GM21381 (cell line): ENCODE data around the gene SPATA33.
"Not testable (repeated sequence)": the region's sequence is repeated elsewhere in the genome, so short reads cannot be mapped to it uniquely, and the experiment has no call there.

Experiments
- ATAC-seq: cut with Tn5 transposase; IDR thresholded peaks from one replicate; pipeline ENCODE4 v1.9.1; 2021; ENCODE audit warnings: mild to moderate bottlenecking, moderate library complexity; ENCODE audit not compliant: unreplicated experiment

The SPATA33 gene

DNA sequence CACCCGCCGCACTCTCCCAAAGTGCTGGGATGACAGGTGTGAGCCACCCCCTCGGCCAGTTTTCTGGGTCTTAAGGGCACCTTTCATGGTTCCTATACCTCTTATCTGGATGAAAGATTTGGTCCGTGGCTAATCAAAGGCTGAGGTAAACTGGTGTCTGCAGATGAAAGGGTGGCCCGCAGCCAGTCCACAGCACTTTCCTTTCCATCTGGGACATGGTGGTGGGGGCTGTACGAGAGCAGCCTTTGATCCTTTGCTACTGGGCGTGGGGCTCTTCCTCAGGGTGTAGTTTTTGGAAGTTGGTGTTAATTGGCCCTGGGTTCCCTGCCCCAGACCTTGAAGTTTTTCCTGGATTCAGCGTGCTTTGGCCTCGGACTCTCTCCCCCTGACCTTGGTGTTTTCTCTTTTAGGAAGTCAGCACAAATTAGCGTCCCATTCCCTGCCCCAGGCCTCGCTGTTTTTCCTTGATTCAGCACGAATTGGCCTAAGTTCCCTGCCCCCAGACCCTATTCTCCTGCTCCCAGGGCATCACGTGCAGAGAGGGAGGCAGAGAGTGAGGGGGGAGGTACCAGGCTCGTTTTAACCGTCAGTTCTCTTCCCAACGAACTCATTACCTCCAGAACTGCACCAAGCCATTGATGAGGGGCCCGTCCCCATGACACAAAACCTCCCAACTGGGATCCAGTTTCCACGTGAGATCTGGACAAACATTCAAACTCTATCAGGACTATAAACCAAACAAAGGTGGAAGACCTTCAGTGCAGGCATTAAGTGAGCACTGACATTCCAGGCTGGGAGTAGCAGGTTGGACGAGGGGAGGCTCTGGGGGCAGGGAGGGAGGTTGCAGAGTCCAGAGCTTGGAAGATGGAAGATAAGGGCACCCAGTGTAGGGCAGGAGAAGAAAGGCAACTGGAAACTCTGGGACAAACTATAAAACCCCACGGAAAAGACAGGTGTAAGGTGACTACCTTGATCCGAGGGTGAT, 32.6 kb upstream of the SPATA33 start:
- ATAC-seq, result no peak

DNA sequence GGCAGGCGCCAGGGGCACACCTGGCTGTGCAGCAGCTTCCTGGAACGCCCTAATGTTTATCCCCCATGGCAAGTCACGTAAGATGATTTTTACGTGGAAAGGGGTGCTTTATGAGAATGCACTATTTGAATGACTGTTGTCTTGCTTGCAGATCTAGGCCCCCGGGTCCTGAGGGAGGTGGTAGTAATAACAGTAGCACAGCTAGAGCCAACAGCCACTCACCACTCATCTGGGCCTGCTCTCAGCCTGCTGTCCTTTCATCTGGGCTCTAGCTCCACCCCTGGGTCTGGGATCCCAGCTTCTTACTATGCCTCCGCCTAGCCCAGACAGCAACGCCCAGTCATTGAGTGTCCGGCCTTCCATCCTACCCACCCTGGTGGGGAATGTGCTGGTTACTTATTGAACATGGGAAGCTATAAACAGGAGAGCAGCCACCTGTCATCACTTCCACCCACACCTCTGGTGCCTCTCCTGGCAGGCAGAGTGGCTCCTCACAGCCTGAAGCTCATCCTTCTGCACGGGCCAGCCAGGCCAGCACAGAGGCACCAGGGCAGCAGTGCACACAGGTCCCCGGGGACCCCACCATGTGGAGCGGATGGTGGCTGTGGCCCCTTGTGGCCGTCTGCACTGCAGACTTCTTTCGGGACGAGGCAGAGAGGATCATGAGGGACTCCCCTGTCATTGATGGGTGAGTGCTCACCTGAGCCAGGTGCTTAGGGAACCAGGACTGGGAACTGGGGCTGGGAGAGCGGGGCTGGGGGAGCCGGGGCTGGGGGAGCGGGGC, 27.6 kb upstream of the SPATA33 start:
- no peak for ATAC-seq

DNA sequence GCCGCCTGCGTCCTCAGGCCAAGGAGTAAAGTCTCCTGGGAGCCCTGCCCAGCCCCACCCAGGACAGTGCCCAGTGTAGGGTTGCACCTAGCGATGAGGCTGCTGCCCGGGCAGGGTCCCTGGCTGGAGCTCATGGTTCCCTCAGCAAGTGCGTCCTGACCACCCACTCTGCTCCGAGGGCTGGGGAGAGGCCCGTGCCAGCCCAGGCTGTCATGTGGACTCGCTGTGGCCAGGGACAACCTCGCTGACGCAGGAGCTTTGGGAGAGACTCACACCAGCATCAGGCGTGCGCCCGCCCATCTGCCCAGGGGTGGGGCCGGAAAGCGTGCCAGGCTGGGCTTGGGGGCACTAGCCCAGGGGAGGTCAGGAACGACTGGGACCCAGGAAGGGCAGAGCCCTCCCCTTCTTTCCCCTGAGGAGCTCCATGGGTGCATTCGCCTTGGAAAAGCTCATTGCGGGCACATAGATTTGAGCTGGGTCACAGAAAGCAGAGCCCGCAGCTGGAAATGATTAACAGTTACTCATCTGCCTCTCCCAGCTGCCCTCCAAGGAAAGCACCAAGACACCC, 24.5 kb upstream of the SPATA33 start:
- no peak for ATAC-seq

DNA sequence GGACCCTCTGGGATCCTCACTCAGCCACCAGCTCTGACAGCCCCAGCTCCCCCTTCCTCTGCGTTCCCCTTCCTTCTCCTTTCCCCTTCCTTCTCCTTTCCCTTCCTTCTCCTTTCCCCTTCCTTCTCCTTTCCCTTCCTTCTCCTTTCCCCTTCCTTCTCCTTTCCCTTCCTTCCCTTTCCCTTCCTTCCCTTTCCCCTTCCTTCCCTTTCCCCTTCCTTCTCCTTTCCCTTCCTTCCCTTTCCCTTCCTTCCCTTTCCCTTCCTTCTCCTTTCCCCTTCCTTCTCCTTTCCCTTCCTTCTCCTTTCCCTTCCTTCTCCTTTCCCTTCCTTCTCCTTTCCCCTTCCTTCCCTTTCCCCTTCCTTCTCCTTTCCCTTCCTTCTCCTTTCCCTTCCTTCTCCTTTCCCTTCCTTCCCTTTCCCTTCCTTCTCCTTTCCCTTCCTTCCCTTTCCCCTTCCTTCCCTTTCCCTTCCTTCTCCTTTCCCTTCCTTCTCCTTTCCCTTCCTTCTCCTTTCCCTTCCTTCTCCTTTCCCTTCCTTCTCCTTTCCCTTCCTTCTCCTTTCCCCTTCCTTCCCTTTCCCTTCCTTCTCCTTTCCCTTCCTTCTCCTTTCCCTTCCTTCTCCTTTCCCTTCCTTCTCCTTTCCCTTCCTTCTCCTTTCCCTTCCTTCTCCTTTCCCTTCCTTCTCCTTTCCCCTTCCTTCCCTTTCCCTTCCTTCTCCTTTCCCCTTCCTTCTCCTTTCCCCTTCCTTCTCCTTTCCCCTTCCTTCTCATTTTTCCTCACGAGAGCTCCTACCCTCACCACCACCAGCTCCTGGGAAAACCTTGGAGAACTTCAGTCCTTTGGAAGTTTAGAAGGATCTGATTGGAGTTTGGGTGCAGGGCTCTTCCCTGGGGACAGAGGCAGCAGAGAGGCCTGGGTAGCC, 22.9 kb upstream of the SPATA33 start:
- not testable (repeated sequence) for ATAC-seq

DNA sequence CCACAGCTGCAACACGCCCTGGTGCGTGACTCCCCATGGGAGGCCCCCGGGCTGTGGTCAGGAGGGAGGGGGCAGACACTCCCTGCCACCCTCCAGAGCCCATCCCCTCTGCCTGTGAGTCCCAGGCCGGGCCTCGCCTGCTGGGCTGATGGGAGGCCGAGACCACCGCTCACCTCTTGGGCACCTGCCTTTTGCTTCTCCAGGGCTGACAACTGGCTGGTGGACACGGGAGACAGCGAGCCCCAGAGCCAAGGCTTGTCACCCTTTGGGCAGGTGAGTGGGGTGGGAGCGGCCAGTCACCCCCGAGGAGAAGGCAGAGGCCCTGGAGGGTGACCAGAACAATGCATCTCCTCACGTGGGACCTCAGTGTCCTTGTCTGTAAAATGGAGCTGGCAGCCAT, 21.0 kb upstream of the SPATA33 start:
- ATAC-seq, result no peak

DNA sequence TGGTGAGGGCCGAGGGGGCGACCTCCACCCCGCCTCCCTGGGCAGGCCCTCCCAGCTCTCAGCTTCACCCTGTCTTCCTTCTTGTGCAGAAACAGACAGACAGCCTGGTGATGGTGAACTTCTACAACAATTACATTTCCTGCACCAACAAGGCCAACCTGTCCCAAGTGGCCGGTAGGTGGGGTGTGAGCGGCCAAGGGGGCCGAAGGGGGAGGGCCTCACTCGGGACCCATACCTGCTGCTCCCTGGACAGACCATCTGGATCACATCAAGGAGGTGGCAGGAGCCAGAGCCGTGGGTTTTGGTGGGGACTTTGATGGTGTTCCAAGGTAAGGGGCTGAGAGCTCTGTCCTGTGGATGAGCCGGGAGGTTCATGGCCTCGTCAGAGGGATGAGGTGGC, 20.3 kb upstream of the SPATA33 start:
- ATAC-seq, result no peak

DNA sequence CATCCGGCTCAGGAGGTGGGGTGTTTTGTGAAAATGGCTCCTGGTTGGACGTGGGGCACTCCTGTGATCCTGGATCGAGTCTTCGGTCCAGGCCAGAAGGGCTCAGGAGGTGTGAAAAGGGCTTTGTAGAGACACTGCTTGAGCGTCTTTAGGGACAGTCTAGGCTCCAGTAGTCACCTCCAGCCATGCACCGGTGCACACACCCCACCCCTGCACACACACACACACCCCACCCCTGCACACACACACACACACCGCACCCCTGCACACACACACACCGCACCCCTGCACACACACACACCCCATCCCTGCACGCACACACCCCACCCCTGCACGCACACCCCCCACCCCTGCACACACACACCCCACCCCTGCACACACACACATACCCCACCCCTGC, 19.2 kb upstream of the SPATA33 start:
- no peak for ATAC-seq

DNA sequence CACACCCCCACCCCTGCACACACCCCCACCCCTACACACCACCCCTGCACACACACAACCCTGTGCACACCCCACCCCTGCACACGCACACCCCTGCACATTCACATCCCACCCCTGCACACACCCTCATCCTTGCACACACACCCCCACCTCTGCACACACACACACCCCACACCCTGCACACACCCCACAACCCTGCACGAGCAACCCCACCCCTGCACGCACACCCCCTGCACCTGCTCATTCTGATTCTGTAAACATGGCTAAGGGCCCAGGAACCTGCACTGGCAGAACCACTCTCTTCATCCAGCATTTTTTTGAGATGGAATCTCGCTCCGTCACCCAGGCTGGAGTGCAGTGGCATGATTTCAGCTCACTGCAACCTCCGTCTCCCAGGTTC, 18.3 kb upstream of the SPATA33 start:
- ATAC-seq, result no peak

DNA sequence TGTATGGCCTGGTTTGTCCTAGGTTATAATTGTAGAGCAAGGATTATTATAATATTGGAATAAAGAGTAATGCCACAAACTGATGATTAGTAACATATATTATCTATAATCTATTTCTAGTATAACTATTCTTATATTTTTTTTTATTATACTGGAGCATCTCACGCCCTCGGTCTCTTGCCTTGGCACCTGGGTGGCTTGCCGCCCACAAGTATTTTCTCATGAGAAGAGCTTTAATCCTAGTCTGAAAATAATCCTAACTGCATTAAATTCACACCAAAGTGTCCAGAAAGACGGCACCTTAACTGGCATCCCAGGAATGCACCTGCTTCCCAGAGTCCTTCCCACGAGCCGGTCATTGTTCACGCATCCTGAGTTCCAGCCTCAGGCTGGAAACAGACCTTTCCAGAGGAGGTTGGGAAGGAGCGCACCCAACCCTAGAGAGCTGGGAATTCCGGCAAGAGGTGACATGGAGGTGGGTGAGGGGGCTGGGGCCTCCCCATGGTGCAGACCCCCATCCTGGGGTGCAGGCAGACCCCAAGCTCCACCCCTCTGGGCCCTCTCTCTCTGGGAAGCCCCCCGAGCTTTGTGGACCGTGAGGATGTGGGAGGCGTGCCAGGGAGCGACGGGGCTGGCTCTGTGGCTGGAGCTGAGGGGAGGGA, 16.0 kb upstream of the SPATA33 start:
- ATAC-seq, result no peak

DNA sequence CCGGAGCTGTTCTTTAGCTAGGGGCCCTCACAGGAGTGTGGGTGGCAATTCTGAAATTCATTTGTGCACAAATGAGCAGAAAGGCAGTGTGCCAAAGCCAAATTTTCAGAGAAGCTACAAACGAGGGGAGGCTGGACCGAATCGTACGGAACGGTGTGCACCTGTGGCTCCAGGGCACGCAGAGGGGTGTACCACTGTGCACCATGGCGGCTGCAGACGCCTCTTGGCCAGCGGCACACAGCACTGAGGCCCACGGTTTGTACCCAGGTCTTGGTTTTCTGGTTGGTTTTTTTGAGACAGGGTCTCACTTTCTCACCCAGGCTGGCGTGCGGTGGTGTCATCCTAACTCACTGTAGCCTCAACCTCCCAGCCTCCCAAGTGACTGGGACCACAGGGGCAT, 15.1 kb upstream of the SPATA33 start:
- no peak for ATAC-seq

DNA sequence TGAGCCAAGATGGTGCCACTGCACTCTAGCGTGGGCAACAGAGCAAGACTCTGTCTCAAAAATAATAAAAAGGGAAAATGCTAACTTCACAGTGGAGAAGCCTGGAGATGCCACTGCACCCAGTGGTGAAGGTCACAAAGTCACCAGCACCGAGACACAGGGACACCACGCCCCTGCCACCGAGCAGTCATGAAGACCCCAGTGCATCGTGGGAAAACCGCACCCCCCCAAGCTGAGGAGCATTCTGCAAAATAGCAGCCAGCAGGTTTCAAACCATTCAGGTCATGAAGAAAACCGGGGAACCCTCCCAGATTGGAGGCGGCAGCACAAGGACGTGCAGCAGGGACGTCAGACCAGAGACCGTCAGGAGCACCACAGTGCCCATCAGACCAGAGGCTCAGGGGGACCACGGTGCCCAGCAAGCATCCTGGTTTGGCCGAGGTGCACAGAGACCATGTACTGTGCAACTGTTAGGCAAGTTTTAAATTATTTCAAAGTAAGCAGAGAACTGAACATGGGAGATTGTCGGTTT, 13.8 kb upstream of the SPATA33 start:
- no peak for ATAC-seq

DNA sequence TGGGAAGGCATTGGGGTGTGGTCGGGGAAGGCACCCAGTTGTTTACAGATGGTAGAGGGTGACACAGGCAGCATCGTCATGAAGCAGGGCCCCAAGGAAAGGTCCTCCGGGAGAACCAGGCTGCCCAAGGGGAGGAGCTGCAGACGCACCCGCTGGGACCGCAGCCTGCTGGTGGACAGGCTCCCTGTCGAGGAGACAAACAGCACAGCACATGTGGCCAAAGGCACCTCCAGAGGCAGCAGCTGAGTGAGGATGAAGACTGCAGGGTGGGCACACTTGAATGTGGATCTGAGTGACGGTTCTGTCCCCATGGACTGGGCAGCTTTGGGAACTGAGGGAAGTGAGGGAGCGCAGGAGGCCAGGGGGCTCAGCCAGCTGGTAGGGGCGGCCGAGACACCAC, 12.5 kb upstream of the SPATA33 start:
- no peak for ATAC-seq

DNA sequence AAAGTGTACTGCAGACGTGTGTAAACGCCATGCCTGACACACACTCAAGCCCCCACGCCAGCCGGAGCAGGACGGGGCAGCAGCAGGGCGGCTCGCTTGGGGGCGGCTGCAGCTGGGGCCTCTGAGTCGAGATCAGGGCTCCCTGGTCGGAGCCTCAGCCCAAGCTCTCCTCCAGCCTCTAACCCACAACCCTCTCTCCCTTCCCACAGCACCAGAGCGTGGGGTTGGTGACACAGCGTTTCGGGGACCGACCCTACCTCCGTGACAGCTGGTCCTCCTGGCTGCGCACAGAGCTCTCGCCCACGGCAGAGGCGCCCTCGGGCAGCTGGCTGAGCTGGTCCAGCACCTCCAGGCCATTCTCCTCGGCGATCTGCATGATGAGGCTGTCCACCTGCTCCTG, 11.4 kb upstream of the SPATA33 start:
- no peak for ATAC-seq

DNA sequence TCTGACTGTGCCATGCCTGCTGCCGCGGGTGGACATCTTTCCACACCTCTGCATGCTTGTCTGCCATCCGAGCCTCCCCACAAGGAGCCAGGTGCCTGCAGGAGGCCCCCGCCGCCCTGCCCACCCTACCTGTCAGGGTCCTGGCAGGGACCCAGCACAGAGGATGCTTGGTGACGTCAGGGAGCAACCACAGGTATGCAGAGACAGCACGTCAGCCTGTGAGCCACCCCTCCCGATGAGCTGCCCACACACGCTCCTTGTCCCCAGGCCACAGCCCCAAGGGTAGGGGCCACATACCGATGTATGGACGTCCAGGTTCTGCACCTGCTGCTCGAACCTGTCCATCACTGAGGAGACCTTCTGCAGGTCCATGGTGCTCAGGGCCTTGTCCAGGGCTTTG, 10.7 kb upstream of the SPATA33 start:
- ATAC-seq, result no peak

DNA sequence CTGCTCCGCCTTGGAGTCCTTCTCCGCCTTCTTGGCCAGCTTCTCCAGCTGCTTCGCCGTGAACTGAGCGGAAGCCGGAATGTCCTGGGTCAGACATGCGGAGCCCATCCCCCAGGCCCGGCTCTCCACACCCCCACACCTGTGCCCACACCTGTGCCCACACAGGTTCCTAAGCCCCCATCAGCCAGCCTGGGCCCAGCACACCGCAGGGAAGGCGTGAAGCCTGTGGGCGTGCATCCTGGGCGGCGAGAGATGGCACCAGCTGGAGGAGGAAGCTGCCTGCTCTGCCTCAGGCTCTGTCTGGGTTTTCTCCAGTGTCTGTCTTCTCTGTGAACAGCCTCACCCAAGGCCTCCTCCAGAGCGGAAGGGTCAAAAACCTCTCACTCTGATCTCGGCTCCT, 6.1 kb upstream of the SPATA33 start:
- no peak for ATAC-seq

DNA sequence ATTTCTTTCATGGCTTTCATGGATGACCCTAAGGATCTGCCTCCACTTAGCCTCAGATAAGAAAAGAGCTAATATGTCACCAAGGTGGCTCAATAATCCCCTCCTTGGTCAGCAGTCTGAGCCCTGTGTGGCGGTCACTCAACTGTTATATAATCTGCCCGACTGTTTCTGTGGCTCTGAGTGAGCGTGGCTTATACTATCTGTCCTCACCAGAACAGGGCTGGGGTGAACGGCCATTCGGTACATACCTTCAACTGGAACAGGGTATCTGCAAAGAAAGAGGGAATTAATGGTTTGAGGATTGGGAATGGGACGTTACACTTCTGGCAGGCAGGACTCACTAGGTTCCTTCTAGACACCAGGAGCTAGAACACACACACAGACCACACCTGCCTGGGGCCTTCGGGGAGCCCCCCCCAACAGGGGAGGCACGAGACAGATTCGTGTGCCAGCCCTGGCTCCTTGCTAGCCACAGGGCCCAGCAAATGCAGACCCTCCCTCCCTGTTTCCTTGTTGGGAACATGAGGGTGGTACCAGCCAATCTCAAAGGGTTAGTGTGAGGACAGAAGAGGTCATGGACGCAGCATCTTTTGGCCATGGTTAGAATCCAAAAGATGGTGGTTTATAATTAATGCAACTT, 3.9 kb upstream of the SPATA33 start:
- ATAC-seq, result no peak

DNA sequence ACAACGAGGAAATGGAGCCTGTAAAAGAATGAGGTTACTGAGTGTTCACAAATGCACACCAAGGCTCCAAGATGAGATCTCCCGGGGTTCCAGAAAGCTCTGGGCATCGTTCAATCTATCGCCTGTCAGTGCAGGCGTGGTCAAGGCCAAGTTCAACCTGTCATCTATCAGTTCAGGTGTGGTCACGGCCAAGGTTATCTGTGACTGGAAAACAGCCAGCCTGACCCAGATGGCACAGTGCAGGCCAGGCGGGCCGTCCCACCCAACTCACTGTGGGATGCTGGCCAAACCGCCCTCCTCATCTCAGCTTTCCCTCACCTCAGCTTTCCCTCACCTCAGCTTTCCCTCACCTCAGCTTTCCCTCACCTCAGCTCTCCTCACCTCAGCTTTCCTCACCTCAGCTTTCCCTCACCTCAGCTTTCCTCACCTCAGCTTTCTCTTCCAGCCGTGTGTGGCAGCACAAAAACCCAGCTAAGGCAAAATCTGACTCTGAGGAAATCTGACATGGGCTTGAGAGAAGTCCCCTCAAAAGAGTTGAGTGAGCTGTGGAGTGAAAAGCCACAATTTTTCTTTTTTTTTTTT, 2.5 kb upstream of the SPATA33 start:
- ATAC-seq, result no peak

DNA sequence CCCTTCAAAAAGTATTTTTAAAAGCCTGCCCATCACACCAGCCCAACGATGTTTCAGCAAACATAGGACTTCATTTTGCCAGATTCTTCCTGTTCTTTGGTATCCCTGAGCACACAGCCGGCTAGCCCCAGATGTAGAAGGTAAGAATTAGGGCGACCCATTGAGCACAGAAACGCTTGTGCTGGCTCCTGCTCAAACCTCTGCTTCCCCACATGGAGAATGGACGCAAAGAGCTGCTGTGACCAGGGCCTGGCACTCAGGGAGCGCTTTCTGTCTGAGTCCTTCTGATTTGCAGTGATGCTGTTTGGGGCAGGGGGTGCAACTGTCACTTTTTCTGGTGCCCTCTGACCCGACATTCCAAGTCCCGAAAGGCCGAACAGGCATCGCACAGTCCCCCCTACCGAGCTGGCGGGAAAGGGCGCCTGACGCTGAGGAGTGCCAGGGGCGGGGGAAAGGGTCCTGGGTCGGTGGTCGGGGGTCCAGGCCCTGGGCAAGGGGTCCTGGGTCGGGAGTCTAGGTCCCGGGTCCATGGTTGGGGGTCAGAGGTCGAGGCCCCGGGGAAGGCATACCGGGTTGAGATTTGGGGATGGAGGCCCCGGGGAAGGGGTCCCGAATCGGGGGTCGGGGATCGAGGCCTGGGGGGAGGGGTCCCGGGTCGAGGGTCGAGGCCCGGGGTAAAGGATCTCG, 1.1 kb upstream of the SPATA33 start:
- ATAC-seq, result no peak
